SJSA1 (cell line): ENCODE results near the gene DKK1. TPM values are rescaled to one million over a fixed set of nuclear protein-coding genes. Genes with fewer than 3 reads are reported as not detected.

ENCODE experiments used
- DNase-seq, 2 experiments: peaks; one replicate each; pipeline ENCODE4 v3.0.0-alpha.2; 2015 to 2020; ENCODE audit warnings: low spot score in 2 of 2, low read depth in 1 of 2
- H3K27ac ChIP-seq: fragments of 250-450 bp; sonication (Bioruptor Pico); 2 replicates; pipeline ENCODE4 v1.5.1; 2020; ENCODE audit warnings: mild to moderate bottlenecking, moderate library complexity
- H3K27me3 ChIP-seq: fragments of 250-450 bp; sonication (Bioruptor Pico); replicated peaks from 2 replicates; pipeline ENCODE4 v1.5.1; 2020; ENCODE audit warnings: mild to moderate bottlenecking, moderate library complexity
- H3K36me3 ChIP-seq: fragments of 250-450 bp; sonication (Bioruptor Pico); 2 replicates; pipeline ENCODE4 v1.5.1; 2020; ENCODE audit warnings: mild to moderate bottlenecking
- H3K4me1 ChIP-seq: fragments of 250-450 bp; sonication (Bioruptor Pico); replicated peaks from 2 replicates; pipeline ENCODE4 v1.6.1; 2021; ENCODE audit warnings: mild to moderate bottlenecking
- H3K4me3 ChIP-seq: fragments of 250-450 bp; sonication (Bioruptor Pico); 2 replicates; pipeline ENCODE4 v1.5.1; 2020; ENCODE audit warnings: mild to moderate bottlenecking
- H3K9me3 ChIP-seq: fragments of 250-450 bp; sonication (Bioruptor Pico); replicated peaks from 2 replicates; pipeline ENCODE4 v1.5.1; 2020; ENCODE audit warnings: mild to moderate bottlenecking
- total RNA-seq: library from RNA; depleted of rRNA; stranded (reverse); fragments of >200 nt; shearing (Covaris generic); gene quantifications from 2 replicates; pipeline ENCODE4 v1.2.3, GENCODE V29; 2014

The DKK1 gene
- total RNA-seq, 1 experiment from 2014 or later: 29.7 TPM

DNA sequence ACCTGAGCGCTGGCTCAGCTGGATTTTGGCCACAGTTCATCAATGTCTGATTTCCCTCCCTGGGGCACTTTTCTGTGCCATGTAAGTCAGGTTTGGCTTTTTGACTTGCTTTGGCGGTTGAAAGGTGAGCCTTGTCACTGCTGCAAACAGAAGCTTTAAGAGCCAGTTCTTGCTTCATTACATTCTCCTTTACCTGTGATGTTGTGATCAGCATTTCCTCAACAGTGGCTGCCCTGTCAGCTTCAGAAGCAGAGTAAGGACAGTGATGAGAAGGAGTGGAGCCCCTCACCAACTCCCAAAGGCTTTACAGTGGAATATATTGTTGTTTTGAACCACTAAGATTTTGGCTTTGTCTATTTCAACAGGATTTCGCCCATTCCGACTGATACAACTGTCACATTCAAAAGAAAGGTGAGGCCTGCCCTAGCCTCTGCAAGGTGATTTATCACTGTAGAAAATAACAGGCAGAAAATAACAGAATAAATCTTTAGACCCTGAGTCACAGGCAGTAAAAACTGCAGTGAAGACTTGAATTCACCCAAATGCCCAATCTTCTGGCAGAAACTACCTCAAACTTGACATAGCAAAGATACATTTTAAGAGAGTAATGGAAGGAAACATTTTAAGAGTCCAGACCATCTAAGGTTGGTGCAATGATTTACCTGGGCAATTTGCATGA lies 13.3 kb upstream of the DKK1 start:
- no peak for DNase-seq
- H3K9me3 ChIP-seq: no peaks in the 10 kb centered on the region
- no peaks in the 10 kb centered on the region for H3K36me3 ChIP-seq
- no peak overlapping the region for H3K4me3 ChIP-seq
- no peaks in the 10 kb centered on the region for H3K4me1 ChIP-seq
- H3K27me3 ChIP-seq: no peaks in the 10 kb centered on the region
- H3K27ac ChIP-seq: no peak overlapping the region

DNA sequence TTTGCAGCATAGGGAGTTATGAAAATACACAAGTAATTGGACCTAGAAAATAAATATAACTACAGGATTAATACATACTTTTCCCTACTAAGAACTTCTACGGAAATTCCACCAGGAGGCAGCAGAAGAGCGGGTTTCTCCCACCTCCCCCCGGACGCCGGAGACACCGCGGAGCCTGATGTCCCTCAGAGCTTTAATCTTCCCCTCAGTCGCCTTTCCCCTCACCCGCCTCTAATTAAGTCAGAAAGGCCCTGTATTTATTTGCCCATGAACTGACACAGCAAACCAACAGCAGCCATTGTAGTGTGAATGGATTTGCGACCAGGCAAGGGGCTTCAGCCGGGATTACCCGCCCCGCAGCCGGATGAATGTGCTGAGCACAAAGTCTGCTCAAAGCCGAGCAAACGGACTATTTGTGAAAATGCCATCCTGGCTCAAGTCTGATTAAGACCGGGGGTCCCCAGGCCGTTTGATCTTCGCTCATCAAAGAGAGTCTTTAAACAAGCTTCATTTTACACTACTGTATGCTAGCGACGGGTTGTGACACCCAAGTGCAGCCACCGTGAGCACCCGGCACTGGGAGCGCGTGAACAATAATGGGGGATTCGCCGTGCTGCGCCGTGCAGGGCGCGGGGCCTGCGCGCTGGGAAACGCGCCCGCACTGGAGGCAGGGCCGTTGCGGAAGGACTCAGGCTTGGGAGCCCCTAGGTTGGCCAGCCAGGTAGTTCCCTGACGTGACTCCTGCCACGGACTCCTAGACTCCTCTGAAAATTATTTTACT lies 5.6 kb upstream of the DKK1 start:
- Histone ChIP-seq H3K4me3 (no peak overlapping the region), H3K27ac (no peak overlapping the region), H3K36me3 (no peaks in the 10 kb centered on the region), H3K27me3 (no peaks in the 10 kb centered on the region), H3K9me3 (no peaks in the 10 kb centered on the region), H3K4me1 (peaks cover 5% of the 10 kb centered on the region; the same call in 1 of the 2 replicates)
- DNase-seq: peak; percentile 60 to 69

DNA sequence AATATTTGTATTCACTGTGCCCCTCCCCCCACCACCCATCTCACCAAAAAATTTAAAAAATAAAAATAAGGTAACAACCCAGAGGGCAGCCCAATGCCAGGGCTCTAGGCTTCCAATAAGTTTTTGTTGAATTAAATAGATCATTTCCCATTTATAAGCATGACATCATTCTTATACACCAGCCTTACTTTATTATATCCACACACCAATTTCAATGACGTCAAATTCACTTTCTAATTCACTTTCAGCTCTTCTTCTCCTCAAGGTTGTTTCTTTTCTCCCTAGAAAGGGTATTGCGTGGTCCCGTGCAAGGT lies 1.2 kb upstream of the DKK1 start:
- Histone ChIP-seq H3K4me3 (no peak overlapping the region), H3K4me1 (peaks cover 30% of the 10 kb centered on the region), H3K9me3 (no peaks in the 10 kb centered on the region), H3K27ac (no peak overlapping the region), H3K27me3 (no peaks in the 10 kb centered on the region), H3K36me3 (peaks cover 20% of the 10 kb centered on the region)
- DNase-seq: no peak

DNA sequence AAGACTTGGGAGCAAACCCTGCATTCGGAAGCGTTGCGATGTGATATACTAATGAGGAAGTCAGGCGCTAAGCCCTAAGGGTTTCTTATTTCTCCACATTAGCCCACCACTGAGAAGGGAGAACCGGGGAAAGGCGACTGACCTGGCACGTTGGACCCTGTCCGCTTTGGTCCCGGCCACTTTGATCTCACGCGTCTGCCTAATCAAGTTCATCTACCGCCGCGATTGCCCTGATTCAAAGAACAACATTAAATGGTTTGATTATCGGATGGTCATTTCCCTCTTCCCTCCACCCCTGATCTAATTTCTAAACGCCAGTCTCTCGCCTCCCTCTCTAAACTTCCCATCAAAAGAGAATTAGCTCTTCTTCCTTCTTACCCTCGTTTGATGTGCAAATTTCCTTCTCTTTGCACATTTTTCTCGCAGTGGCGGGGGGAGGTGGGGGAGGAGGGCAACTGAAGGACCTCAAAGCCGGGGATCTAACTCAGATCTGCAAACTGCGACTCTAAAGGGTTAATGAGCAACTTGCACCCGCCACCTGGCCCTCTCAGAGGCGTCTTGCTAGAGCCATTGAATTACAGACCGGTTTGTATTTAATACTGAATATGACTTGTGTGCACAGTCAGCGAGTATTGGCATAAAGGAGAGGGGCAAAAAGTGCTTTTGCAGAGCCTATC lies 687 bp upstream of the DKK1 start:
- no peak for DNase-seq
- Histone ChIP-seq H3K9me3 (no peaks in the 10 kb centered on the region), H3K4me1 (peaks cover 34% of the 10 kb centered on the region), H3K4me3 (peak overlapping the region; percentile 51), H3K27ac (no peak overlapping the region), H3K27me3 (no peaks in the 10 kb centered on the region), H3K36me3 (peaks cover 20% of the 10 kb centered on the region)

DNA sequence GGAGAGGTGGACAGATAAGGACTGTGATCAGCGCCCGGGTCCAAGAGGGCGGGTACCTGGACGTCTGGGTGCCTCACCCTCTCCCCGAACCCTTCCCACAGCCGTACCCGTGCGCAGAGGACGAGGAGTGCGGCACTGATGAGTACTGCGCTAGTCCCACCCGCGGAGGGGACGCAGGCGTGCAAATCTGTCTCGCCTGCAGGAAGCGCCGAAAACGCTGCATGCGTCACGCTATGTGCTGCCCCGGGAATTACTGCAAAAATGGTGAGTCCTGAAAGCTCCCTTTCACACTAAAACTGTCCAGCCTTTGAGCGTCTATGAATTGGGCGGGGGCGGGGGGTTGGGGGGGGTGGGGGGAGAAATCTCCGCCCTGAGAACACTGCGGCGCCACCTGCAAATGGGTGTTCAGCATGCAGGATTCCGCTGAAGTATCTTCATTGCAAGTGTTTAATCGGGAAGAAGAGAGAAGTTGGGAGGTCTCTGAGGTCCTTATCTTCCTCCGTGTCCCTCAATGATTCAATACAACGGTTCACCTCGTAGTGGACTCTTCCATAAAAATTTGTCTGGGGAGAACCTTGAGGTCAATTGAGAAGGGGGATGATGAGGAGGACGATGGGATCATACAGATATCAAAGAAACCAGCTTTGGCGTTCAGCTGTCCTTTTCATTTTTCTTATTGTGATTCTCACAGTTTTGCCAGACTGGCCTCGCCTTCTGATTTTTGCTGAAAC lies 906 bp downstream of the DKK1 start:
- H3K9me3 ChIP-seq: no peaks in the 10 kb centered on the region
- H3K27me3 ChIP-seq: no peaks in the 10 kb centered on the region
- peaks cover 20% of the 10 kb centered on the region for H3K36me3 ChIP-seq
- H3K4me1 ChIP-seq: peaks cover 43% of the 10 kb centered on the region
- peak overlapping the region; percentile 51 for H3K4me3 ChIP-seq
- H3K27ac ChIP-seq: peak overlapping the region; percentile 25
- peak in 1 of 2 experiments; percentile 58 for DNase-seq

DNA sequence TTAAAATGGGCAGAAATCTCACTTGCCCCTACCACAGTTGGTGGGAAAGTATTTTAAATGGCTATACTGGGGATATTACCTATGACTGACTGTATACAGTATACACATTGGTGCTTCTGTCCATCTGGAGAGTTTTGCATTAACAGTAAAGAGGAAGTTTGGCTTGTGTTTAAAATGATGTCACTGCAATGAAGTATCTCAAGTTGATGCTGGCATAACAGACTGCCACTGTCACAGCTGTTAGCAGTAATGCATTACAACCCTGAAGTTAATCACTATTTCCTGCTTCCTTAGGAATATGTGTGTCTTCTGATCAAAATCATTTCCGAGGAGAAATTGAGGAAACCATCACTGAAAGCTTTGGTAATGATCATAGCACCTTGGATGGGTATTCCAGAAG lies 1.9 kb downstream of the DKK1 start:
- Histone ChIP-seq H3K4me3 (peak overlapping the region; percentile 51), H3K27ac (peak overlapping the region; percentile 4; the same call in 1 of the 2 replicates)

DNA sequence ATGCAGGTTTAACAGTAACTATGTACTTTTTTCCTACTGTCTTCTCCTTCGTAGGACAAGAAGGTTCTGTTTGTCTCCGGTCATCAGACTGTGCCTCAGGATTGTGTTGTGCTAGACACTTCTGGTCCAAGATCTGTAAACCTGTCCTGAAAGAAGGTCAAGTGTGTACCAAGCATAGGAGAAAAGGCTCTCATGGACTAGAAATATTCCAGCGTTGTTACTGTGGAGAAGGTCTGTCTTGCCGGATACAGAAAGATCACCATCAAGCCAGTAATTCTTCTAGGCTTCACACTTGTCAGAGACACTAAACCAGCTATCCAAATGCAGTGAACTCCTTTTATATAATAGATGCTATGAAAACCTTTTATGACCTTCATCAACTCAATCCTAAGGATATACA lies 2.4 kb downstream of the DKK1 start:
- no peak for DNase-seq
- Histone ChIP-seq H3K9me3 (no peaks in the 10 kb centered on the region), H3K36me3 (peaks cover 20% of the 10 kb centered on the region), H3K27me3 (no peaks in the 10 kb centered on the region), H3K4me1 (peaks cover 51% of the 10 kb centered on the region), H3K4me3 (peak overlapping the region; percentile 51), H3K27ac (peak overlapping the region; percentile 97; the same call in 1 of the 2 replicates)

More for the DNA sequence above, 1.9 kb downstream of the DKK1 start:
- no peaks in the 10 kb centered on the region for H3K9me3 ChIP-seq
- peaks cover 51% of the 10 kb centered on the region for H3K4me1 ChIP-seq
- DNase-seq: no peak
- peaks cover 20% of the 10 kb centered on the region for H3K36me3 ChIP-seq
- H3K27me3 ChIP-seq: no peaks in the 10 kb centered on the region

- H3K4me3 ChIP-seq: no peak overlapping the region
- peaks cover 20% of the 10 kb centered on the region for H3K36me3 ChIP-seq
- H3K4me1 ChIP-seq: peaks cover 51% of the 10 kb centered on the region
- H3K9me3 ChIP-seq: no peaks in the 10 kb centered on the region
- DNase-seq: peak; percentile 51 to 77
- peak overlapping the region; percentile 97 for H3K27ac ChIP-seq
- no peaks in the 10 kb centered on the region for H3K27me3 ChIP-seq
Measured at GRCh38 chr10:52318136-52318701, 4.1 kb downstream of the DKK1 start.

DNA sequence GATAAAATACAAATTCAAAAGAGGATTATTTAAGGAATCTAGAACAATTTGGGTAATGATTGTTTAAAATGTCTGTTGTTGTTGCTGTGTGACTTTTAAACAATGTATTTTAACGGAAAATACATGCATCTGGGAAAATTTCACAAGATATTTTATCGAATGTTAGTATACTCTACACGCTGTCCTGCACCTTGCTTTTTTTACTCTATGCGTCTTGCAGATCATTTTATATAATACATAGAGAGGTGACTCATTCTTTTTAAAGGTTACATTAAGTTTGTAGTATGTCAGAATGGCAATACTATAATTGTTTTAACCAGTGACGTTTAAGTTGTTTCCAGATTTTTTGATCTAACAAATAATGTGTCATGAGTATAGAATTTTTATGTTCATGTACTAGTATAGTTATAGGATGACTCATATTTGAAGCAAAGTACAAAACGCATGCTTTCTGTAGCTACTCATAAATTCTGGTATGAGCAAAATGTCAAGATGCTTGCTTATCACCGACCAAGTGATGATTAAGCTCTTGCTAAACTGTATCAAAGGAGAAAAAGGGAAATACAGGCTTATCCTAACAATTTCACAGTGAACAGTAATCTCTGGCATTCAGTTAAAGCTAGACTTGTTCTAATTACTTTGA lies 4.9 kb downstream of the DKK1 start:
- H3K9me3 ChIP-seq: no peaks in the 10 kb centered on the region
- H3K4me3 ChIP-seq: no peak overlapping the region
- peaks cover 20% of the 10 kb centered on the region for H3K36me3 ChIP-seq
- peaks cover 51% of the 10 kb centered on the region for H3K4me1 ChIP-seq
- peak overlapping the region; percentile 97 for H3K27ac ChIP-seq
- DNase-seq: peak in 1 of 2 experiments; percentile 89
- H3K27me3 ChIP-seq: no peaks in the 10 kb centered on the region

- no peak for DNase-seq
Measured at GRCh38 chr10:52319926-52320325, 5.8 kb downstream of the DKK1 start.

DNA sequence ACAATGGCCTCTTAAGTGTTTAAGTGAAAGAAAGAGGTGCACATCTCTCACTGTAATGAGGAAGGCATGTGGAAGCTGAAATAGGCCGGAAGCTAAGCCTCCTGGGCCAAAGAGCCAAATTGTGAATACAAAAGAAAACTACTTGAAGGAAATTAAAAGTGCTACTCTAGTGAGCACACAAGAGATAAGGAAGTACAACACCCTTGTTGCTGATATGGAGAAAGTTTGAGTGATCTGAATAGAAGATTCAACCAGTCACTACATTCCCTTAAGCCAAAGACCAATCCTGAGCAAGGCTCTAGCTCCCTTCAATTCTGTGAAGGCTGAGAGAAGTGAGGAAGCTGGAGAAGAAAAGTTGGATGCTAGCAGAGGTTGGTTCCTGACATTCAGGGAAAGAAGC lies 8.2 kb downstream of the DKK1 start:
- Histone ChIP-seq H3K4me1 (peaks cover 31% of the 10 kb centered on the region), H3K4me3 (no peak overlapping the region), H3K36me3 (peaks cover 4% of the 10 kb centered on the region; the same call in 1 of the 2 replicates), H3K9me3 (no peaks in the 10 kb centered on the region), H3K27me3 (no peaks in the 10 kb centered on the region), H3K27ac (no peak overlapping the region)
- DNase-seq: no peak

More at GRCh38 chr10:52319926-52320325, 5.8 kb downstream of the DKK1 start:
- Histone ChIP-seq H3K4me3 (no peak overlapping the region), H3K9me3 (no peaks in the 10 kb centered on the region), H3K36me3 (peaks cover 20% of the 10 kb centered on the region), H3K27me3 (no peaks in the 10 kb centered on the region), H3K4me1 (peaks cover 51% of the 10 kb centered on the region), H3K27ac (peak overlapping the region; percentile 97)

DNA sequence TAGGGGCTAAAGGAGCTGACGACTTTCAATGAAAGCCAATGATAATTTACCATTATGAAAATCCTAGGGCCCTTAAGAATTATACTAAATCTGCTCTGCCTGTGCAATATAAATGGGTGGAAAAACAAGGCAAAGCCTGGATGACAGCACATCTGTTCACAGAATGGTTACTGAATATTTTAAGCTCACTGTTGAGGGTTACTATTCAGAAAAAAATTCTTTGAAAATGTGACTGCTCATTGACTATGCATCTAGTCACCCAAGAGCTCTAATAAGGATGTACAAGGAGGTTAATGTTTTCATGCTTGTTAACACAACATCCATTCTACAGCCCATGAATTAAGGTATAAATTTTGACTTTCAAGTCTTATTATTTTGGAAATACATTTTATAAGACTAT lies 8.9 kb downstream of the DKK1 start:
- Histone ChIP-seq H3K27ac (no peak overlapping the region), H3K27me3 (no peaks in the 10 kb centered on the region), H3K9me3 (no peaks in the 10 kb centered on the region), H3K36me3 (no peaks in the 10 kb centered on the region), H3K4me1 (peaks cover 25% of the 10 kb centered on the region), H3K4me3 (no peak overlapping the region)
- DNase-seq: no peak

GRCh38 chr10:52326382-52326781 lies 12.3 kb downstream of the DKK1 start:
- no peaks in the 10 kb centered on the region for H3K27me3 ChIP-seq
- H3K36me3 ChIP-seq: no peaks in the 10 kb centered on the region
- no peak overlapping the region for H3K27ac ChIP-seq
- no peaks in the 10 kb centered on the region for H3K9me3 ChIP-seq
- no peaks in the 10 kb centered on the region for H3K4me1 ChIP-seq
- DNase-seq: no peak
- no peak overlapping the region for H3K4me3 ChIP-seq
